Measurements from ENCODE around the gene ACBD3. TPM values are rescaled to one million over a fixed set of nuclear protein-coding genes. Genes with fewer than 3 reads are reported as not detected.

Gene ACBD3
- total and polyA plus RNA-seq, 10 of the 15 experiments (the other 5 are each of a cell fraction or from before 2014, with no cell fraction given): 7.5 to 27.9 (median 20.3) TPM

- TF ChIP-seq RBBP5 (conservative IDR thresholded peaks at IDR 0.05) (no peak), EZH2 (IDR thresholded peaks at IDR 0.05; ENCODE audit: borderline replicate concordance, control insufficient read depth, low read depth, low read length) (no peak), BCL11A (IDR thresholded peaks at IDR 0.05; ENCODE audit: low read depth, low read length) (no peak), SUPT20H (IDR thresholded peaks at IDR 0.05; ENCODE audit: borderline replicate concordance, control insufficient read depth, low read depth, low read length) (no peak), MYB (IDR thresholded peaks at IDR 0.05; ENCODE audit: borderline replicate concordance, low read depth, low read length) (no peak), TARDBP (IDR thresholded peaks at IDR 0.05; ENCODE audit: borderline replicate concordance) (no peak), NR2F1 (conservative IDR thresholded peaks at IDR 0.05) (no peak), TCF7 (IDR thresholded peaks at IDR 0.05; ENCODE audit: borderline replicate concordance) (no peak), HDAC6 (IDR thresholded peaks at IDR 0.05; ENCODE audit: unreplicated experiment) (no peak), YY1 (IDR thresholded peaks at IDR 0.05; ENCODE audit: low read depth, low read length) (0 out of 2 replicates have a peak, but pooled peaks have one; percentile 6), IRF4 (IDR thresholded peaks at IDR 0.05; ENCODE audit: low read depth, low read length) (no peak), GABPA (IDR thresholded peaks at IDR 0.05; ENCODE audit: low read depth) (no peak), HDAC2 (IDR thresholded peaks at IDR 0.05) (no peak), FOXM1 (IDR thresholded peaks at IDR 0.05; ENCODE audit: low read depth, low read length) (no peak)
- TF ChIP-seq, protein P1, sequence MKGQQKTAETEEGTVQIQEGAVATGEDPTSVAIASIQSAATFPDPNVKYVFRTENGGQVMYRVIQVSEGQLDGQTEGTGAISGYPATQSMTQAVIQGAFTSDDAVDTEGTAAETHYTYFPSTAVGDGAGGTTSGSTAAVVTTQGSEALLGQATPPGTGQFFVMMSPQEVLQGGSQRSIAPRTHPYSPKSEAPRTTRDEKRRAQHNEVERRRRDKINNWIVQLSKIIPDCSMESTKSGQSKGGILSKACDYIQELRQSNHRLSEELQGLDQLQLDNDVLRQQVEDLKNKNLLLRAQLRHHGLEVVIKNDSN (IDR thresholded peaks at IDR 0.05; ENCODE audit: borderline replicate concordance, extremely low read length, insufficient read depth, low read depth, low read length): no peak
- TF ChIP-seq, protein P2, sequence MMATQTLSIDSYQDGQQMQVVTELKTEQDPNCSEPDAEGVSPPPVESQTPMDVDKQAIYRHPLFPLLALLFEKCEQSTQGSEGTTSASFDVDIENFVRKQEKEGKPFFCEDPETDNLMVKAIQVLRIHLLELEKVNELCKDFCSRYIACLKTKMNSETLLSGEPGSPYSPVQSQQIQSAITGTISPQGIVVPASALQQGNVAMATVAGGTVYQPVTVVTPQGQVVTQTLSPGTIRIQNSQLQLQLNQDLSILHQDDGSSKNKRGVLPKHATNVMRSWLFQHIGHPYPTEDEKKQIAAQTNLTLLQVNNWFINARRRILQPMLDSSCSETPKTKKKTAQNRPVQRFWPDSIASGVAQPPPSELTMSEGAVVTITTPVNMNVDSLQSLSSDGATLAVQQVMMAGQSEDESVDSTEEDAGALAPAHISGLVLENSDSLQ (IDR thresholded peaks at IDR 0.05): peak; percentile 68; the same call in 1 of the 2 replicates
- TF ChIP-seq, protein P3, sequence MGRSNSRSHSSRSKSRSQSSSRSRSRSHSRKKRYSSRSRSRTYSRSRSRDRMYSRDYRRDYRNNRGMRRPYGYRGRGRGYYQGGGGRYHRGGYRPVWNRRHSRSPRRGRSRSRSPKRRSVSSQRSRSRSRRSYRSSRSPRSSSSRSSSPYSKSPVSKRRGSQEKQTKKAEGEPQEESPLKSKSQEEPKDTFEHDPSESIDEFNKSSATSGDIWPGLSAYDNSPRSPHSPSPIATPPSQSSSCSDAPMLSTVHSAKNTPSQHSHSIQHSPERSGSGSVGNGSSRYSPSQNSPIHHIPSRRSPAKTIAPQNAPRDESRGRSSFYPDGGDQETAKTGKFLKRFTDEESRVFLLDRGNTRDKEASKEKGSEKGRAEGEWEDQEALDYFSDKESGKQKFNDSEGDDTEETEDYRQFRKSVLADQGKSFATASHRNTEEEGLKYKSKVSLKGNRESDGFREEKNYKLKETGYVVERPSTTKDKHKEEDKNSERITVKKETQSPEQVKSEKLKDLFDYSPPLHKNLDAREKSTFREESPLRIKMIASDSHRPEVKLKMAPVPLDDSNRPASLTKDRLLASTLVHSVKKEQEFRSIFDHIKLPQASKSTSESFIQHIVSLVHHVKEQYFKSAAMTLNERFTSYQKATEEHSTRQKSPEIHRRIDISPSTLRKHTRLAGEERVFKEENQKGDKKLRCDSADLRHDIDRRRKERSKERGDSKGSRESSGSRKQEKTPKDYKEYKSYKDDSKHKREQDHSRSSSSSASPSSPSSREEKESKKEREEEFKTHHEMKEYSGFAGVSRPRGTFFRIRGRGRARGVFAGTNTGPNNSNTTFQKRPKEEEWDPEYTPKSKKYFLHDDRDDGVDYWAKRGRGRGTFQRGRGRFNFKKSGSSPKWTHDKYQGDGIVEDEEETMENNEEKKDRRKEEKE (IDR thresholded peaks at IDR 0.05): no peak
- TF ChIP-seq, protein P4, sequence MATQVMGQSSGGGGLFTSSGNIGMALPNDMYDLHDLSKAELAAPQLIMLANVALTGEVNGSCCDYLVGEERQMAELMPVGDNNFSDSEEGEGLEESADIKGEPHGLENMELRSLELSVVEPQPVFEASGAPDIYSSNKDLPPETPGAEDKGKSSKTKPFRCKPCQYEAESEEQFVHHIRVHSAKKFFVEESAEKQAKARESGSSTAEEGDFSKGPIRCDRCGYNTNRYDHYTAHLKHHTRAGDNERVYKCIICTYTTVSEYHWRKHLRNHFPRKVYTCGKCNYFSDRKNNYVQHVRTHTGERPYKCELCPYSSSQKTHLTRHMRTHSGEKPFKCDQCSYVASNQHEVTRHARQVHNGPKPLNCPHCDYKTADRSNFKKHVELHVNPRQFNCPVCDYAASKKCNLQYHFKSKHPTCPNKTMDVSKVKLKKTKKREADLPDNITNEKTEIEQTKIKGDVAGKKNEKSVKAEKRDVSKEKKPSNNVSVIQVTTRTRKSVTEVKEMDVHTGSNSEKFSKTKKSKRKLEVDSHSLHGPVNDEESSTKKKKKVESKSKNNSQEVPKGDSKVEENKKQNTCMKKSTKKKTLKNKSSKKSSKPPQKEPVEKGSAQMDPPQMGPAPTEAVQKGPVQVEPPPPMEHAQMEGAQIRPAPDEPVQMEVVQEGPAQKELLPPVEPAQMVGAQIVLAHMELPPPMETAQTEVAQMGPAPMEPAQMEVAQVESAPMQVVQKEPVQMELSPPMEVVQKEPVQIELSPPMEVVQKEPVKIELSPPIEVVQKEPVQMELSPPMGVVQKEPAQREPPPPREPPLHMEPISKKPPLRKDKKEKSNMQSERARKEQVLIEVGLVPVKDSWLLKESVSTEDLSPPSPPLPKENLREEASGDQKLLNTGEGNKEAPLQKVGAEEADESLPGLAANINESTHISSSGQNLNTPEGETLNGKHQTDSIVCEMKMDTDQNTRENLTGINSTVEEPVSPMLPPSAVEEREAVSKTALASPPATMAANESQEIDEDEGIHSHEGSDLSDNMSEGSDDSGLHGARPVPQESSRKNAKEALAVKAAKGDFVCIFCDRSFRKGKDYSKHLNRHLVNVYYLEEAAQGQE (IDR thresholded peaks at IDR 0.05; ENCODE audit: low read depth, low read length): no peak
- TF ChIP-seq, protein P5, sequence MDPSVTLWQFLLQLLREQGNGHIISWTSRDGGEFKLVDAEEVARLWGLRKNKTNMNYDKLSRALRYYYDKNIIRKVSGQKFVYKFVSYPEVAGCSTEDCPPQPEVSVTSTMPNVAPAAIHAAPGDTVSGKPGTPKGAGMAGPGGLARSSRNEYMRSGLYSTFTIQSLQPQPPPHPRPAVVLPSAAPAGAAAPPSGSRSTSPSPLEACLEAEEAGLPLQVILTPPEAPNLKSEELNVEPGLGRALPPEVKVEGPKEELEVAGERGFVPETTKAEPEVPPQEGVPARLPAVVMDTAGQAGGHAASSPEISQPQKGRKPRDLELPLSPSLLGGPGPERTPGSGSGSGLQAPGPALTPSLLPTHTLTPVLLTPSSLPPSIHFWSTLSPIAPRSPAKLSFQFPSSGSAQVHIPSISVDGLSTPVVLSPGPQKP (IDR thresholded peaks at IDR 0.05; ENCODE audit: low read depth, low read length): no peak
- TF ChIP-seq, protein P6, sequence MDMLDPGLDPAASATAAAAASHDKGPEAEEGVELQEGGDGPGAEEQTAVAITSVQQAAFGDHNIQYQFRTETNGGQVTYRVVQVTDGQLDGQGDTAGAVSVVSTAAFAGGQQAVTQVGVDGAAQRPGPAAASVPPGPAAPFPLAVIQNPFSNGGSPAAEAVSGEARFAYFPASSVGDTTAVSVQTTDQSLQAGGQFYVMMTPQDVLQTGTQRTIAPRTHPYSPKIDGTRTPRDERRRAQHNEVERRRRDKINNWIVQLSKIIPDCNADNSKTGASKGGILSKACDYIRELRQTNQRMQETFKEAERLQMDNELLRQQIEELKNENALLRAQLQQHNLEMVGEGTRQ (IDR thresholded peaks at IDR 0.05; ENCODE audit: borderline replicate concordance, low read depth, low read length): no peak
These were observed 76.7 kb downstream of the ACBD3 start (continued) for GRCh38 chr1:226109829-226110248.

Data from GM12878 (cell line).